GM19328 (cell line): ENCODE measurements around the gene CDKN2A.

Experiments
- ATAC-seq: cut with Tn5 transposase; IDR thresholded peaks from one replicate; pipeline ENCODE4 v1.9.1; 2021; ENCODE audit warnings: mild to moderate bottlenecking, moderate library complexity; ENCODE audit not compliant: unreplicated experiment

Gene CDKN2A

GRCh38 chr9:21945606-21946005 lies 48.6 kb downstream of the CDKN2A start:
- ATAC-seq = no peak

GRCh38 chr9:21943464-21943863 lies 50.7 kb downstream of the CDKN2A start:
- ATAC-seq = no peak

- ATAC-seq = no peak
Observed at GRCh38 chr9:21941337-21941995, 52.7 kb downstream of the CDKN2A start.

- ATAC-seq = no peak
Observed at GRCh38 chr9:21936161-21936560, 58.0 kb downstream of the CDKN2A start.

- ATAC-seq = no peak
Observed at GRCh38 chr9:21935631-21936030, 58.6 kb downstream of the CDKN2A start.

- no peak for ATAC-seq
Observed at GRCh38 chr9:21933865-21934264, 60.3 kb downstream of the CDKN2A start.

- no peak for ATAC-seq
Observed at GRCh38 chr9:21933281-21933680, 60.9 kb downstream of the CDKN2A start.

- ATAC-seq = no peak
Observed at GRCh38 chr9:21931428-21931827, 62.8 kb downstream of the CDKN2A start.

GRCh38 chr9:21927752-21928151 lies 66.4 kb downstream of the CDKN2A start:
- ATAC-seq = no peak

- no peak for ATAC-seq
Observed at GRCh38 chr9:21923694-21924093, 70.5 kb downstream of the CDKN2A start.

GRCh38 chr9:21919377-21920362 lies 74.5 kb downstream of the CDKN2A start:
- ATAC-seq = peak; percentile 83
